ENCODE results near the gene ZNF827.

The ZNF827 gene

GRCh38 chr4:145938618-145939440 lies at the start of gene ZNF827:
TSS of gene ZNF827 (minus strand) at chr4:145938823. CDS start at chr4:145938407, 416 bp downstream.
- peak; percentile 37 for DNase-seq (ENCODE audit: low read depth)

GRCh38 chr4:145984563-145984962 lies 45.9 kb upstream of the ZNF827 start:
- DNase-seq (ENCODE audit: low read depth) = no peak

GRCh38 chr4:145982791-145983190 lies 44.2 kb upstream of the ZNF827 start:
- DNase-seq (ENCODE audit: low read depth) = no peak

- DNase-seq (ENCODE audit: low read depth) = no peak
These were observed 40.5 kb upstream of the ZNF827 start for GRCh38 chr4:145979160-145979559.

- no peak for DNase-seq (ENCODE audit: low read depth)
These were observed 38.1 kb upstream of the ZNF827 start for GRCh38 chr4:145976680-145977079.

- DNase-seq (ENCODE audit: low read depth) = no peak
These were observed 21.4 kb upstream of the ZNF827 start for GRCh38 chr4:145960012-145960411.

GRCh38 chr4:145957302-145957701 lies 18.7 kb upstream of the ZNF827 start:
- DNase-seq (ENCODE audit: low read depth) = no peak

- no peak for DNase-seq (ENCODE audit: low read depth)
These were observed 17.8 kb upstream of the ZNF827 start for GRCh38 chr4:145956288-145956890.

- no peak for DNase-seq (ENCODE audit: low read depth)
These were observed 16.3 kb upstream of the ZNF827 start for GRCh38 chr4:145954924-145955339.

GRCh38 chr4:145951931-145952330 lies 13.3 kb upstream of the ZNF827 start:
- no peak for DNase-seq (ENCODE audit: low read depth)

- no peak for DNase-seq (ENCODE audit: low read depth)
These were observed 7.0 kb upstream of the ZNF827 start for GRCh38 chr4:145945431-145946155.

GRCh38 chr4:145944886-145945285 lies 6.3 kb upstream of the ZNF827 start:
- no peak for DNase-seq (ENCODE audit: low read depth)

- no peak for DNase-seq (ENCODE audit: low read depth)
These were observed 1.2 kb upstream of the ZNF827 start for GRCh38 chr4:145939856-145940255.

- DNase-seq (ENCODE audit: low read depth) = no peak
These were observed 773 bp upstream of the ZNF827 start for GRCh38 chr4:145939441-145939750.

GRCh38 chr4:145937971-145938611 lies 532 bp downstream of the ZNF827 start:
- DNase-seq (ENCODE audit: low read depth) = peak; percentile 34

- DNase-seq (ENCODE audit: low read depth) = peak; percentile 38
These were observed 1.4 kb downstream of the ZNF827 start for GRCh38 chr4:145936997-145937901.

GRCh38 chr4:145936142-145936996 lies 2.3 kb downstream of the ZNF827 start:
- peak; percentile 41 for DNase-seq (ENCODE audit: low read depth)

GRCh38 chr4:145935253-145936141 lies 3.1 kb downstream of the ZNF827 start:
- DNase-seq (ENCODE audit: low read depth) = no peak

- DNase-seq (ENCODE audit: low read depth) = no peak
These were observed 4.1 kb downstream of the ZNF827 start for GRCh38 chr4:145934434-145935047.
